ENCODE measurements around the gene ADGRG6.

The ADGRG6 gene

GRCh38 chr6:142441716-142442115, 139.9 kb downstream of the ADGRG6 start:
- H3K23ac ChIP-seq (ENCODE audit: low read length in 2 of 2) = no peak overlapping the region
- H2BK12ac ChIP-seq (ENCODE audit: low read length in 2 of 2) = no peak overlapping the region
- no peak overlapping the region for H2BK5ac ChIP-seq (ENCODE audit: low read depth, low read length, poor library complexity, severe bottlenecking)
- no peak overlapping the region for H3K27ac ChIP-seq (ENCODE audit: low read length, poor library complexity, severe bottlenecking)
- H4K8ac ChIP-seq (ENCODE audit: low read length) = no peak overlapping the region
- no peaks in the 10 kb centered on the region for H3K36me3 ChIP-seq (ENCODE audit: control insufficient read depth in 1 of 2, insufficient read depth in 2 of 2, low read depth in 1 of 2, low read length in 2 of 2)
- no peak overlapping the region for H3K4me3 ChIP-seq (ENCODE audit: insufficient read depth in 1 of 2, low read depth in 1 of 2, low read length in 2 of 2)
- H3K18ac ChIP-seq (ENCODE audit: low read depth in 1 of 2, low read length in 2 of 2) = no peak overlapping the region
- 100% methylated on average over 2 of the region's 3 CpGs for WGBS
- H3K9me3 ChIP-seq (ENCODE audit: control insufficient read depth, low read length) = no peaks in the 10 kb centered on the region
- no peak overlapping the region for H3K9ac ChIP-seq (ENCODE audit: low read length)
- H3K79me1 ChIP-seq (replicated peaks; ENCODE audit: low read length, poor library complexity, severe bottlenecking) = no peaks in the 10 kb centered on the region
- no peak overlapping the region for H2BK120ac ChIP-seq (ENCODE audit: low read depth, low read length)
- H3K27me3 ChIP-seq (ENCODE audit: control insufficient read depth in 1 of 2, insufficient read depth in 1 of 2, low read length in 2 of 2) = no peaks in the 10 kb centered on the region
- no peak overlapping the region for H3K4ac ChIP-seq (ENCODE audit: low read depth in 1 of 2, low read length in 2 of 2)
- no peak overlapping the region for H2BK15ac ChIP-seq (ENCODE audit: low read depth, poor library complexity, severe bottlenecking)
- H2AK5ac ChIP-seq (ENCODE audit: low read length, severe bottlenecking) = no peak overlapping the region
- H3K14ac ChIP-seq (ENCODE audit: low read length in 2 of 2) = no peak overlapping the region
- no peak overlapping the region for H3K4me2 ChIP-seq (ENCODE audit: low read length, poor library complexity, severe bottlenecking)
- DNase-seq = no peak
- no peak overlapping the region for H2AFZ ChIP-seq (ENCODE audit: low read depth, low read length)
- H3K4me1 ChIP-seq (ENCODE audit: control insufficient read depth, insufficient read depth, low read depth, low read length) = no peaks in the 10 kb centered on the region
- no peak overlapping the region for H4K91ac ChIP-seq (ENCODE audit: low read length)

GRCh38 chr6:142443102-142443501, 141.3 kb downstream of the ADGRG6 start:
- no peaks in the 10 kb centered on the region for H3K4me1 ChIP-seq (ENCODE audit: control insufficient read depth, insufficient read depth, low read depth, low read length)
- H2AK5ac ChIP-seq (ENCODE audit: low read length, severe bottlenecking) = no peak overlapping the region
- H2BK12ac ChIP-seq (ENCODE audit: low read length in 2 of 2) = no peak overlapping the region
- H3K27ac ChIP-seq (ENCODE audit: low read length, poor library complexity, severe bottlenecking) = no peak overlapping the region
- H2BK120ac ChIP-seq (ENCODE audit: low read depth, low read length) = no peak overlapping the region
- no peak overlapping the region for H4K91ac ChIP-seq (ENCODE audit: low read length)
- no peak overlapping the region for H3K4me3 ChIP-seq (ENCODE audit: insufficient read depth in 1 of 2, low read depth in 1 of 2, low read length in 2 of 2)
- H3K4me2 ChIP-seq (ENCODE audit: low read length, poor library complexity, severe bottlenecking) = no peak overlapping the region
- H3K36me3 ChIP-seq (ENCODE audit: control insufficient read depth in 1 of 2, insufficient read depth in 2 of 2, low read depth in 1 of 2, low read length in 2 of 2) = peaks cover 0 to 2% of the 10 kb centered on the region in 2 experiments
- H2AFZ ChIP-seq (ENCODE audit: low read depth, low read length) = no peak overlapping the region
- no peak for DNase-seq
- H3K79me1 ChIP-seq (replicated peaks; ENCODE audit: low read length, poor library complexity, severe bottlenecking) = no peaks in the 10 kb centered on the region
- no peak overlapping the region for H3K14ac ChIP-seq (ENCODE audit: low read length in 2 of 2)
- no peak overlapping the region for H3K23ac ChIP-seq (ENCODE audit: low read length in 2 of 2)
- H3K9me3 ChIP-seq (ENCODE audit: control insufficient read depth, low read length) = no peaks in the 10 kb centered on the region
- H2BK5ac ChIP-seq (ENCODE audit: low read depth, low read length, poor library complexity, severe bottlenecking) = no peak overlapping the region
- H3K4ac ChIP-seq (ENCODE audit: low read depth in 1 of 2, low read length in 2 of 2) = no peak overlapping the region
- 100% methylated on average over 2 of the region's 2 CpGs for WGBS
- no peak overlapping the region for H3K18ac ChIP-seq (ENCODE audit: low read depth in 1 of 2, low read length in 2 of 2)
- no peak overlapping the region for H4K8ac ChIP-seq (ENCODE audit: low read length)
- H2BK15ac ChIP-seq (ENCODE audit: low read depth, poor library complexity, severe bottlenecking) = no peak overlapping the region
- no peak overlapping the region for H3K9ac ChIP-seq (ENCODE audit: low read length)
- no peaks in the 10 kb centered on the region for H3K27me3 ChIP-seq (ENCODE audit: control insufficient read depth in 1 of 2, insufficient read depth in 1 of 2, low read length in 2 of 2)

GRCh38 chr6:142443532-142443931, 141.7 kb downstream of the ADGRG6 start:
- no peak overlapping the region for H2BK12ac ChIP-seq (ENCODE audit: low read length in 2 of 2)
- DNase-seq = no peak
- H2AFZ ChIP-seq (ENCODE audit: low read depth, low read length) = no peak overlapping the region
- H4K8ac ChIP-seq (ENCODE audit: low read length) = no peak overlapping the region
- H3K14ac ChIP-seq (ENCODE audit: low read length in 2 of 2) = no peak overlapping the region
- H3K36me3 ChIP-seq (ENCODE audit: control insufficient read depth in 1 of 2, insufficient read depth in 2 of 2, low read depth in 1 of 2, low read length in 2 of 2) = peaks cover 0 to 4% of the 10 kb centered on the region in 2 experiments
- no peak overlapping the region for H3K18ac ChIP-seq (ENCODE audit: low read depth in 1 of 2, low read length in 2 of 2)
- H3K9me3 ChIP-seq (ENCODE audit: control insufficient read depth, low read length) = no peaks in the 10 kb centered on the region
- no peak overlapping the region for H3K4ac ChIP-seq (ENCODE audit: low read depth in 1 of 2, low read length in 2 of 2)
- H3K27ac ChIP-seq (ENCODE audit: low read length, poor library complexity, severe bottlenecking) = no peak overlapping the region
- H3K4me2 ChIP-seq (ENCODE audit: low read length, poor library complexity, severe bottlenecking) = no peak overlapping the region
- WGBS = 94% methylated on average over 1 of the region's 1 CpG
- H3K27me3 ChIP-seq (ENCODE audit: control insufficient read depth in 1 of 2, insufficient read depth in 1 of 2, low read length in 2 of 2) = no peaks in the 10 kb centered on the region
- no peak overlapping the region for H4K91ac ChIP-seq (ENCODE audit: low read length)
- H2BK120ac ChIP-seq (ENCODE audit: low read depth, low read length) = no peak overlapping the region
- no peak overlapping the region for H2AK5ac ChIP-seq (ENCODE audit: low read length, severe bottlenecking)
- H2BK5ac ChIP-seq (ENCODE audit: low read depth, low read length, poor library complexity, severe bottlenecking) = no peak overlapping the region
- H3K4me3 ChIP-seq (ENCODE audit: insufficient read depth in 1 of 2, low read depth in 1 of 2, low read length in 2 of 2) = no peak overlapping the region
- H3K23ac ChIP-seq (ENCODE audit: low read length in 2 of 2) = no peak overlapping the region
- no peak overlapping the region for H2BK15ac ChIP-seq (ENCODE audit: low read depth, poor library complexity, severe bottlenecking)
- H3K9ac ChIP-seq (ENCODE audit: low read length) = no peak overlapping the region
- no peaks in the 10 kb centered on the region for H3K4me1 ChIP-seq (ENCODE audit: control insufficient read depth, insufficient read depth, low read depth, low read length)
- no peaks in the 10 kb centered on the region for H3K79me1 ChIP-seq (replicated peaks; ENCODE audit: low read length, poor library complexity, severe bottlenecking)

- Histone ChIP-seq H2AFZ (ENCODE audit: low read depth, low read length) (no peak overlapping the region), H2BK120ac (ENCODE audit: low read depth, low read length) (no peak overlapping the region), H3K4me2 (ENCODE audit: low read length, poor library complexity, severe bottlenecking) (no peak overlapping the region), H3K4me1 (ENCODE audit: control insufficient read depth, insufficient read depth, low read depth, low read length) (no peaks in the 10 kb centered on the region), H4K8ac (ENCODE audit: low read length) (no peak overlapping the region), H3K36me3 (ENCODE audit: control insufficient read depth in 1 of 2, insufficient read depth in 2 of 2, low read depth in 1 of 2, low read length in 2 of 2) (peaks cover 0 to 4% of the 10 kb centered on the region in 2 experiments), H3K79me1 (replicated peaks; ENCODE audit: low read length, poor library complexity, severe bottlenecking) (no peaks in the 10 kb centered on the region), H3K4me3 (ENCODE audit: insufficient read depth in 1 of 2, low read depth in 1 of 2, low read length in 2 of 2) (no peak overlapping the region), H3K23ac (ENCODE audit: low read length in 2 of 2) (no peak overlapping the region), H3K18ac (ENCODE audit: low read depth in 1 of 2, low read length in 2 of 2) (no peak overlapping the region), H3K9ac (ENCODE audit: low read length) (no peak overlapping the region), H3K9me3 (ENCODE audit: control insufficient read depth, low read length) (no peaks in the 10 kb centered on the region), H2BK15ac (ENCODE audit: low read depth, poor library complexity, severe bottlenecking) (no peak overlapping the region), H3K4ac (ENCODE audit: low read depth in 1 of 2, low read length in 2 of 2) (no peak overlapping the region), H2BK5ac (ENCODE audit: low read depth, low read length, poor library complexity, severe bottlenecking) (no peak overlapping the region), H2AK5ac (ENCODE audit: low read length, severe bottlenecking) (no peak overlapping the region), H4K91ac (ENCODE audit: low read length) (no peak overlapping the region), H3K27me3 (ENCODE audit: control insufficient read depth in 1 of 2, insufficient read depth in 1 of 2, low read length in 2 of 2) (no peaks in the 10 kb centered on the region), H2BK12ac (ENCODE audit: low read length in 2 of 2) (no peak overlapping the region), H3K14ac (ENCODE audit: low read length in 2 of 2) (no peak overlapping the region), H3K27ac (ENCODE audit: low read length, poor library complexity, severe bottlenecking) (no peak overlapping the region)
- 86% methylated on average over 1 of the region's 1 CpG for WGBS
- DNase-seq = no peak
Measured at GRCh38 chr6:142444376-142444775, 142.6 kb downstream of the ADGRG6 start.
